Lung (tissue), 12 donors: ENCODE results near the gene ABCA7. TPM values are rescaled to one million over a fixed set of nuclear protein-coding genes. Genes with fewer than 3 reads are reported as not detected.

Experiments used
- ATAC-seq: fragments of 200-7000 bp; cut with Tn5 transposase; one replicate; pipeline ENCODE4 v1.9.1; 2020; ENCODE audit warnings: moderate number of reproducible peaks; ENCODE audit not compliant: insufficient read depth, low FRiP score
- DNase-seq, 3 donors: peaks; one replicate each; pipeline ENCODE4 v3.0.0-alpha.2; 2013 to 2017
- H3K27ac ChIP-seq, 2 donors: one replicate each; pipeline ENCODE4 v1.5.1; 2013; ENCODE audit warnings: mild to moderate bottlenecking in 2 of 2, moderate library complexity in 2 of 2, control low read depth in 1 of 2, inconsistent platforms in 1 of 2, low read depth in 1 of 2, low read length in 1 of 2
- H3K27me3 ChIP-seq, 3 donors: one replicate each; pipeline ENCODE4 v1.5.1; 2013; ENCODE audit warnings: low read length in 2 of 3; ENCODE audit not compliant: control insufficient read depth in 3 of 3, insufficient read depth in 3 of 3
- H3K36me3 ChIP-seq, 4 donors: one replicate each; pipeline ENCODE4 v1.5.1; 2013; ENCODE audit warnings: low read length in 4 of 4, mild to moderate bottlenecking in 1 of 4, moderate library complexity in 1 of 4; ENCODE audit not compliant: control insufficient read depth in 4 of 4, insufficient read depth in 4 of 4
- H3K4me1 ChIP-seq, 5 donors: one replicate each; pipeline ENCODE4 v1.5.1; 2013; ENCODE audit warnings: low read length in 5 of 5, mild to moderate bottlenecking in 2 of 5, moderate library complexity in 1 of 5; ENCODE audit not compliant: control insufficient read depth in 5 of 5, insufficient read depth in 5 of 5
- H3K4me3 ChIP-seq: one replicate; pipeline ENCODE4 v1.5.1; 2013; ENCODE audit warnings: mild to moderate bottlenecking, control low read depth, moderate library complexity
- H3K9ac ChIP-seq, 2 donors: one replicate each; pipeline ENCODE4 v1.5.1; 2013; ENCODE audit warnings: low read length in 2 of 2, control low read depth in 1 of 2; ENCODE audit not compliant: insufficient read depth in 1 of 2
- H3K9me3 ChIP-seq, 4 donors: one replicate each; pipeline ENCODE4 v1.5.1; 2013; ENCODE audit warnings: low read length in 3 of 4, mild to moderate bottlenecking in 1 of 4, moderate library complexity in 1 of 4; ENCODE audit not compliant: control insufficient read depth in 4 of 4, insufficient read depth in 3 of 4
- CTCF ChIP-seq: IDR thresholded peaks from 2 replicates; pipeline ENCODE4 v1.5.1; 2012; ENCODE audit warnings: mild to moderate bottlenecking; ENCODE audit errors: control extremely low read depth, extremely low read depth
- WGBS, 2 donors: extraction: QIAGEN DNeasy Blood & Tissue Kit; methylation state at CpG; one replicate each; pipeline ENCODE4 v1.1.7; 2013; 5-methylcytosine and 5-hydroxymethylcytosine counted together
- polyA plus RNA-seq, 2 donors: library from polyadenylated mRNA; stranded (reverse); fragments of 200-250 nt; gene quantifications; one replicate each; pipeline ENCODE4 v1.2.1, GENCODE V29; 2013
- total RNA-seq, 2 donors: library from RNA; depleted of rRNA in 1 of 2; stranded (reverse); fragments of >200 nt in 1 of 2; gene quantifications; one replicate each; pipeline ENCODE4 v1.2.1, GENCODE V29; 2014 to 2021
- donor health status: control.
- donor health status: control.
- donor health status: Bipolar disorder and iron deficiency.
- donor health status: healthy.
- donor health status: DM: yes; HTN: yes; CAD: no.

ABCA7 gene
- total and polyA plus RNA-seq, 4 donors = 20.1 to 54.4 (median 41.7) TPM

DNA sequence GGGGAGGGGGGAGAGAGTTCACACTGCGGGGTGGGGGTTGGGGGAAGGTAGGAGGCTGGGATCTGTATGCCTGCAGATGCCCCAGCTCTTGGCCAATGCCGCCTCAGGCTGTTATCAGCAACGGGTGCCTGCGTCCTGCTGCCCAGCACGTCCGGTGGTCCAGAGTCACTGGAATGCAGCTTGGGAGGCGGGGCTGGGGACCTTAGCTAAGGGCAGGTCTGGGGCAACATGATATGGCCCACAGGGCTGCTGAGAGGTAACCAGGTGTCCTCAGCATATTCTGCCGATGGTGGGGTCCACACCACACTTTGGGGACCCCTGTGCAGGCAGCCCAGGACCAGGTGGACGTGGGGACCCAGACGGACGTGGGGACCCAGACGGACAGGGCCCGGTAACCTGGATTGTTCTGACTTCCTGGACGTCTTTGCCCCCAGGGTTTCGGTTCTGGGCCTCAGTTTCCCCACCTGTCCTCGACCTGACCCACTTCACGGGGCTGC lies 26.4 kb downstream of the ABCA7 start:
- 31 to 36% methylated on average over 17 of the region's 17 CpGs for WGBS, 2 donors
- DNase-seq (no peak), ATAC-seq (no peak)
- peaks cover 0 to 7% (median 0%) of the 10 kb centered on the region in 4 donors for H3K36me3 ChIP-seq
- no peak overlapping the region for H3K9ac ChIP-seq
- H3K27ac ChIP-seq = peak overlapping the region in 1 of 2 donors; percentile 43
- peaks cover 0 to 2% (median 0%) of the 10 kb centered on the region in 4 donors for H3K9me3 ChIP-seq
- H3K4me3 ChIP-seq = peak overlapping the region; percentile 0
- H3K27me3 ChIP-seq = peaks cover 0 to 38% (median 31%) of the 10 kb centered on the region in 3 donors
- H3K4me1 ChIP-seq = peaks cover 0 to 31% (median 0%) of the 10 kb centered on the region in 5 donors
- TF ChIP-seq CTCF = no peak

GRCh38 chr19:1066748-1067340 lies 26.9 kb downstream of the ABCA7 start, which contains the start of gene ARHGAP45:
TSS of gene ARHGAP45 (plus strand) at chr19:1067167. CDS start at chr19:1067406, 239 bp downstream.
- TF ChIP-seq CTCF = no peak
- Histone ChIP-seq H3K36me3 (peaks cover 0 to 11% (median 0%) of the 10 kb centered on the region in 4 donors), H3K9ac (no peak within 1 kb of the TSS), H3K27ac (peak within 1 kb of the TSS in 1 of 2 donors; percentile 90), H3K9me3 (peaks cover 0 to 2% (median 0%) of the 10 kb centered on the region in 4 donors), H3K4me3 (peak within 1 kb of the TSS; percentile 59), H3K4me1 (peaks cover 0 to 34% (median 0%) of the 10 kb centered on the region in 5 donors), H3K27me3 (peaks cover 0 to 42% (median 34%) of the 10 kb centered on the region in 3 donors)
- no peak for DNase-seq
- WGBS, 2 donors = 3 to 4% methylated on average over 57 to 61 of the region's 61 CpGs
- peak; percentile 3 for ATAC-seq

GRCh38 chr19:1067341-1067957 lies 27.5 kb downstream of the ABCA7 start:
- Histone ChIP-seq H3K4me1 (peaks cover 0 to 34% (median 0%) of the 10 kb centered on the region in 5 donors), H3K36me3 (peaks cover 0 to 11% (median 0%) of the 10 kb centered on the region in 4 donors), H3K9ac (no peak overlapping the region), H3K27ac (peak overlapping the region in 1 of 2 donors; percentile 90), H3K9me3 (peaks cover 0 to 2% (median 0%) of the 10 kb centered on the region in 4 donors), H3K27me3 (peaks cover 0 to 48% (median 40%) of the 10 kb centered on the region in 3 donors), H3K4me3 (peak overlapping the region; percentile 59)
- ATAC-seq (no peak), DNase-seq (no peak)
- 2 to 4% methylated on average over 25 to 38 of the region's 38 CpGs for WGBS, 2 donors
- no peak for TF ChIP-seq CTCF
